DMS79 (cell line): ENCODE data around the gene MYH6.

Source experiments
- DNase-seq: peaks from one replicate; lab custom pipeline; 2025; lab: John Stamatoyannopoulos, UW

MYH6 gene

GRCh38 chr14:23355871-23356435, 52.1 kb downstream of the MYH6 start:
- DNase-seq = no peak

GRCh38 chr14:23354990-23355389, 53.1 kb downstream of the MYH6 start:
- DNase-seq = no peak

- no peak for DNase-seq
Measured at GRCh38 chr14:23353433-23353780, 54.7 kb downstream of the MYH6 start.

GRCh38 chr14:23352506-23353432, 55.3 kb downstream of the MYH6 start, which contains the start of gene SLC22A17:
SLC22A17 (minus strand) TSS chr14:23352887.
- DNase-seq = peak; percentile 86

GRCh38 chr14:23351681-23352505, 56.2 kb downstream of the MYH6 start:
- DNase-seq = peak; percentile 42

- no peak for DNase-seq
Measured at GRCh38 chr14:23349156-23349845, 58.8 kb downstream of the MYH6 start.

- DNase-seq = no peak
Measured at GRCh38 chr14:23348297-23348655, 59.8 kb downstream of the MYH6 start.

- no peak for DNase-seq
Measured at GRCh38 chr14:23347406-23348296, 60.4 kb downstream of the MYH6 start.

- DNase-seq = no peak
Measured at GRCh38 chr14:23346693-23347405, 61.2 kb downstream of the MYH6 start.

- DNase-seq = no peak
Measured at GRCh38 chr14:23345987-23346692, 61.9 kb downstream of the MYH6 start.

- no peak for DNase-seq
Measured at GRCh38 chr14:23344481-23344880, 63.6 kb downstream of the MYH6 start.

GRCh38 chr14:23339506-23340268, 68.4 kb downstream of the MYH6 start:
- DNase-seq = no peak

- no peak for DNase-seq
Measured at GRCh38 chr14:23335623-23336022, 72.5 kb downstream of the MYH6 start.
